Retinal pigment epithelial cell (primary cell): ENCODE results near the gene RIMBP2.
"Not testable (repeated sequence)": the region's sequence is repeated elsewhere in the genome, so short reads cannot be mapped to it uniquely, and the experiment has no call there.

Source experiments
- DNase-seq: peaks from one replicate; pipeline ENCODE4 v3.0.0-alpha.2; 2010; ENCODE audit warnings: low read depth
- H3K4me3 ChIP-seq: 2 replicates; pipeline ENCODE4 v1.5.1; 2011; ENCODE audit warnings: mild to moderate bottlenecking, low read length, control low read depth, moderate library complexity
- TF ChIP-seq, protein P1 (sequence below): conservative IDR thresholded peaks from 2 replicates; pipeline ENCODE4 v1.5.1; 2011; ENCODE audit warnings: low read depth, low read length, control low read depth, inconsistent platforms

RIMBP2 gene

DNA sequence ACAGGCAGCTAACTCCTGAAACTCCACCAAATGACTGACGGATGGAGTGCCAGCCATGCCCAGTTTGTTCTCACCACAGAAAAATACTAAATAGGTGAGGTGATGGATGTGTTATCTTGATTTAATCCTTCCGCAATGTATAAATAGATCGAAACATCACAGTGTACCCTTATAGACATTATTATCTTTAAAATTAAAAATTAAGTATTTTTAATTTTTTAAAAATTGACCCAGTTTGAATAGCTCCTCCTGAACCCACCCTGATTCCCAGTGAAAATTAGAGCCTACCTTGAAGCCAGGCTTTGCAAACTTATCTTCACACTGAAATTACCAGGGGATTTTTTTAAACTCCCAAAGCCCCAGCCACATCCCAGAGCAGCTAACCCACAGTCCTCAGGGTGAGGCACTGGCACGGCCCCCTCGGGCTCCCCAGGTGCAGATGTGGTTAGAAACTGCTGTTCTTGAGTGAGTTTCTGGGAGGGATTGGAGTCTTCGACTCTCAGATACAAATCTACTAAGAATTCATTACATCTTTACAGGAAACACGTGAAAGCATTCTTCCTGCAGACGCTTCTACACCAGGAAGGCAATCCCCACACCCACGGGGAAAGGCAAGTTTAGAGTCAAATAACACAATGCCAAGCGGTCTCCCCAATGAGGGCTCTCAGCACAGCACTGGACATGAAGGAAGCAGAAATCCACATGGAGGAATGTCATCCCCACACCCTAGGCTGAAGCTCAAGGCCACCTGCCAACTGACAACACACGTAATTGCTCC lies 126.4 kb downstream of the RIMBP2 start:
- TF ChIP-seq, protein P1, sequence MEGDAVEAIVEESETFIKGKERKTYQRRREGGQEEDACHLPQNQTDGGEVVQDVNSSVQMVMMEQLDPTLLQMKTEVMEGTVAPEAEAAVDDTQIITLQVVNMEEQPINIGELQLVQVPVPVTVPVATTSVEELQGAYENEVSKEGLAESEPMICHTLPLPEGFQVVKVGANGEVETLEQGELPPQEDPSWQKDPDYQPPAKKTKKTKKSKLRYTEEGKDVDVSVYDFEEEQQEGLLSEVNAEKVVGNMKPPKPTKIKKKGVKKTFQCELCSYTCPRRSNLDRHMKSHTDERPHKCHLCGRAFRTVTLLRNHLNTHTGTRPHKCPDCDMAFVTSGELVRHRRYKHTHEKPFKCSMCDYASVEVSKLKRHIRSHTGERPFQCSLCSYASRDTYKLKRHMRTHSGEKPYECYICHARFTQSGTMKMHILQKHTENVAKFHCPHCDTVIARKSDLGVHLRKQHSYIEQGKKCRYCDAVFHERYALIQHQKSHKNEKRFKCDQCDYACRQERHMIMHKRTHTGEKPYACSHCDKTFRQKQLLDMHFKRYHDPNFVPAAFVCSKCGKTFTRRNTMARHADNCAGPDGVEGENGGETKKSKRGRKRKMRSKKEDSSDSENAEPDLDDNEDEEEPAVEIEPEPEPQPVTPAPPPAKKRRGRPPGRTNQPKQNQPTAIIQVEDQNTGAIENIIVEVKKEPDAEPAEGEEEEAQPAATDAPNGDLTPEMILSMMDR: no peak
- no peak overlapping the region for H3K4me3 ChIP-seq
- DNase-seq: no peak

DNA sequence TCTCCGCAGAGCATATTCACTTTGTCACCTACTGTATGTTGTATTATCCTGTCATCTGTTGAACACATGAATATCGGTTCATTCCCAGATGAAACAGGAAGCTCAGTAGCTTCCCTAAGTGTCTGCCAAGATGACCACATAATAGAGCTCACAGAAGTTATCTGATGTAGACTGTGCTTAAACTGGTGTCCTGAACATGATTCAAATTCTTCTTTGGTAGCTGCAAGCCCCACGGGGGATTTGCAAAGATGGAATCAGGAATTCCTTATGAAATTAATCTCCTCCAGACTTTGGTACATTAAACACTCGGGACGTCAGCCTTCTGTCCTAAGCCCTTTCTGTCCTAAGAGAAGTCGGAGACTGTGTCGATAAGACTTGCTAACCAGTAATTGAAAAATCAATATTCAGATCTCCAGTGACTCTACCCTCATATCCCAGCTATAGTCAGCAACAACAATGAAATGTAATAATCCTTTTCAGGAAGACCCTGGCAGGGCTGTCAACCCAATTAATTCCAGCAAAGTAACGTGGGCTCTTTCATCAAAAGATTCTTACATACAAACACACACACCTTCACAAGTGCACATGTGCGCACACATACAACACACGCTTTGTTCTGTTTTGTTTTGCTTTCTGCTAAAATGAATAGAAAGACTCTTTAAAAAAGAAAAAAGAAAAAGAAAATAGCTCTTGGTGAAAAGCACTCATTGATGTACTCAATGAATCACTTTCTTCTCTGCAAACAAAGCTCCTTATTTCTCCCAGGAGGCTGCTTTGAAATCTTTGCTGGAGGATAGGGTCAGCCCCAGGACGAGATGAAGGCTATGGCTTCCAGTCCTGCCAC lies 127.2 kb downstream of the RIMBP2 start:
- TF ChIP-seq, protein P1: no peak
- no peak overlapping the region for H3K4me3 ChIP-seq
- no peak for DNase-seq

DNA sequence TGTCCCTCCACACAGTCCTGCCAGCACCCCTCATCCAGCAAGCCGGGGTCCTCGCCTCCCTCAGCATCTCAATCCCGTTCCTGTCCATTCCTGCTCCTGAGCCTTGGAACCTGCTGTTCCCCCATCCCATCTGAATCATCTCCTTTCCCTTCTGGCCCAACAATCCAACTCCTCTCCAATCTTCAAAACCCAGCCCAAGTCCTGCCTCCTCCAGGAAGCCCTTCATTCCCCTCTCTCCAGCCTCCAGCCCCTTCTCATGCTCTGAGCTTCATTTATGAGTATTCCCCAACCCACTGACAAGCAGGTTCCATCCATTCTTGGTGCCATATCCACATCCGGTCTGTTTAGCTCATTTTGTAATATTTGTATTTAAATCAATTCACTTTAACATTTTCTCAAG lies 128.1 kb downstream of the RIMBP2 start:
- no peak overlapping the region for H3K4me3 ChIP-seq
- TF ChIP-seq, protein P1: no peak
- DNase-seq: no peak

DNA sequence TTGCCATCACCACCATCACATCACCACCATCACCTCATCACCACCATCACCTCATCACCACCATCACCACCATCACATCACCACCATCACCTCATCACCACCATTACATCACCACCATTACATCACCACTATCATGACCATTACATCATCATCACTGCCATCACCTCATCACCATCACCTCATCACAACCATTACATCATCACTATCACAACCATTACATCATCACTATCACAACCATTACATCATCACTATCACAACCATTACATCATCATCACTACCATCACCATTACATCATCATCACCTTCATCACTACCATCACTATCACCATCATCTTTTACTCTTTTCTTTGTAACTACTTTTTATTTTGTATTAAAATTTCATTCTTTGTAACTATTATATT lies 131.6 kb downstream of the RIMBP2 start:
- not testable (repeated sequence) for H3K4me3 ChIP-seq, DNase-seq

DNA sequence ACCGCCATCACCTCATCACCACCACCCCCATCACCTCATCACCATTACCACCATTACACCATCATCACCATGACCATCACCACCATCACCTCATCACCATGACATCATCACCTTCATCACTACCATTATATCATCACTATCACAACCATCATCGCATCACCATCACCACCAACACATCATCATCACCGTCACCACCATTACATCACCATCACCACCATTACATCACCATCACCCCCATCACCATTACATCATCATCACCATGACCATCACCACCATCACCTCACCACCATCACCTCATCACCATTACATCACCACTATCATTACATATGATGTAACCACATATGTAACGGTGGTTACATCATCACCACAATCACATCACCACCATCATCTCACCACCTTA lies 132.3 kb downstream of the RIMBP2 start:
- TF ChIP-seq, protein P1: no peak
- no peak overlapping the region for H3K4me3 ChIP-seq
- DNase-seq: no peak

DNA sequence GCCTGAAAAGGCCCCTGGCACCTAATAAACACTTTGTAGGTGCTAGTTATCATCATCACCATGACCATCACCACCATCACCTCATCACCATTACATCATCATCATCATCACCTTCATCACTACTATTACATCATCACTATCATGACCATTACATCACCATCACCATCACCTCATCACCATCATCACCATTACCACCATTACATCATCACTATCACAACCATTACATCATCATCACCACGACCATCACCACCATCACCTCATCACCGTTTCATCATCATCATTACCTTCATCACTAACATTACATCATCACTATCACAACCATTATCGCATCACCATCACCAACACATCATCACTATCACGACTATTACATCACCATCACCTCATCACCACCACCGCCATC lies 132.8 kb downstream of the RIMBP2 start:
- TF ChIP-seq, protein P1: no peak
- H3K4me3 ChIP-seq: no peak overlapping the region
- no peak for DNase-seq

DNA sequence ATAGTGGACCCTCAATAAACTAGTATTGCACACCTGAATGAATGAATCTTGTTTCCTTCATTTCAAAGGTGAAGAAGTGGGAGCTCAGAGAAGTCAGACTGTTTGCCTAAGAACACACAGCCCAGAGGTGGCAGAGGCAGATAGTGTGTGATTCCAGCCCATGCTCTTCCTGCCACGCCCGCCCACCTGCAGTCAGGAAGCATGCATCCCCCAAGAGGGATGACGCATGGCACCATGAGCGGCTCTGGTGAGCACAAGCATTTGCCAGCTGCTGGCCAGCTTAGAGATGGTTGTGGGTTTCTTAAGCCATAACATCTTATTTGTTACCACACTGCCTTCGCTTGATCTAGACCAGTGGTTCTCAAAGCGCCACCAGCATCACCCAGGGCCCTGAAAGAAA lies 133.8 kb downstream of the RIMBP2 start:
- H3K4me3 ChIP-seq: no peak overlapping the region
- DNase-seq: no peak
- TF ChIP-seq, protein P1: no peak
